GM12864 (cell line): ENCODE measurements around the gene POMP.

Experiments used
- DNase-seq: peaks from one replicate; pipeline ENCODE4 v3.0.0-alpha.2; 2011; ENCODE audit warnings: low read depth
- H3K4me3 ChIP-seq: 2 replicates; pipeline ENCODE4 v1.5.1; 2011; ENCODE audit warnings: mild to moderate bottlenecking, low read depth, low read length, control low read depth
- TF ChIP-seq, protein P1 (sequence below): IDR thresholded peaks from 2 replicates; pipeline ENCODE4 v1.5.1; 2011; ENCODE audit warnings: low read depth, mild to moderate bottlenecking, moderate library complexity, low read length, control low read depth, inconsistent platforms; ENCODE audit errors: missing control alignments

The POMP gene

GRCh38 chr13:28714651-28715050 is 55.7 kb downstream of the POMP start:
- TF ChIP-seq, protein P1, sequence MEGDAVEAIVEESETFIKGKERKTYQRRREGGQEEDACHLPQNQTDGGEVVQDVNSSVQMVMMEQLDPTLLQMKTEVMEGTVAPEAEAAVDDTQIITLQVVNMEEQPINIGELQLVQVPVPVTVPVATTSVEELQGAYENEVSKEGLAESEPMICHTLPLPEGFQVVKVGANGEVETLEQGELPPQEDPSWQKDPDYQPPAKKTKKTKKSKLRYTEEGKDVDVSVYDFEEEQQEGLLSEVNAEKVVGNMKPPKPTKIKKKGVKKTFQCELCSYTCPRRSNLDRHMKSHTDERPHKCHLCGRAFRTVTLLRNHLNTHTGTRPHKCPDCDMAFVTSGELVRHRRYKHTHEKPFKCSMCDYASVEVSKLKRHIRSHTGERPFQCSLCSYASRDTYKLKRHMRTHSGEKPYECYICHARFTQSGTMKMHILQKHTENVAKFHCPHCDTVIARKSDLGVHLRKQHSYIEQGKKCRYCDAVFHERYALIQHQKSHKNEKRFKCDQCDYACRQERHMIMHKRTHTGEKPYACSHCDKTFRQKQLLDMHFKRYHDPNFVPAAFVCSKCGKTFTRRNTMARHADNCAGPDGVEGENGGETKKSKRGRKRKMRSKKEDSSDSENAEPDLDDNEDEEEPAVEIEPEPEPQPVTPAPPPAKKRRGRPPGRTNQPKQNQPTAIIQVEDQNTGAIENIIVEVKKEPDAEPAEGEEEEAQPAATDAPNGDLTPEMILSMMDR, result no peak
- H3K4me3 ChIP-seq, result no peak overlapping the region
- DNase-seq, result no peak

GRCh38 chr13:28716511-28716910 is 57.6 kb downstream of the POMP start:
- TF ChIP-seq, protein P1, result no peak
- no peak for DNase-seq
- no peak overlapping the region for H3K4me3 ChIP-seq

GRCh38 chr13:28717170-28717569 is 58.2 kb downstream of the POMP start:
- TF ChIP-seq, protein P1, result no peak
- DNase-seq, result no peak
- H3K4me3 ChIP-seq, result no peak overlapping the region

- H3K4me3 ChIP-seq, result peak overlapping the region; percentile 81
- TF ChIP-seq, protein P1, result no peak
- DNase-seq, result no peak
Observed at GRCh38 chr13:28718196-28718542, 59.2 kb downstream of the POMP start.

DNA sequence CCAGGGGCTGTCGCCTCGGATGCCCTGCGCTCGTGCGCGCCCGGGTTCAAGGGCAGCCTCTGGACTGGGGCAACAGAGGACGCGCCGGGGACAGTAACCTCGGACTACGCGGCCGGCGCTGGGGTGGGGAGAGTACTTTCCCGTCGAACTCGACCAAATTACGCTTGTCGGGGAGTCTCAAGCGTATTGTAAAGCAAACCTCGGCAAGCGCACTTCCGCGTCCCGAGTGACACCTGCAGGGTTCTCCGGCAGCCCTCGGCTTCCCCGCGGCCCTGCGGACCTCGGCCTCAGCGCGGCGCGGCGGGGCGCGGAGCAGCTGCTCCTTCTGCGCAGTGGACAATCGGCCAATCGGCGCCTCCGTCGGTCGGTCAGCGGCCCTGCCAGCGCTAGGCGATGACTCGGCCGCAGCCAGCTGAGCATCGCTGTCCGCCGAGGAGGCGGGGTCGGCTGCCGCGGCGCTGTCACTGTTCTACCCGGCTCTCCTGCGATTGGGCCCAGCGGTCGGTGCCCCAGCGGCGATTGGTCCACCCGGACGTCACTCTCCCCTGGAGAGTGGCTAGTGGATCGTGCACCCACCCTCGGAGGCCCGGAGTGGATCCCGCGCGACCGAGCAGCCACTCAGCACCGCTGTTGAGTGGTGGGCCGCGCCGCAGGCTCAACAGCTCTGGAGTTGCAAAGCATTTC is 59.8 kb downstream of the POMP start, which contains the start of gene SLC46A3:
SLC46A3 (minus strand) TSS at position 428 of the 684 bp plus-strand sequence. CDS start 972 bp downstream, outside the sequence.
- TF ChIP-seq, protein P1, result peak; percentile 5
- DNase-seq, result peak; percentile 88
- H3K4me3 ChIP-seq, result peak within 1 kb of the TSS; percentile 81

DNA sequence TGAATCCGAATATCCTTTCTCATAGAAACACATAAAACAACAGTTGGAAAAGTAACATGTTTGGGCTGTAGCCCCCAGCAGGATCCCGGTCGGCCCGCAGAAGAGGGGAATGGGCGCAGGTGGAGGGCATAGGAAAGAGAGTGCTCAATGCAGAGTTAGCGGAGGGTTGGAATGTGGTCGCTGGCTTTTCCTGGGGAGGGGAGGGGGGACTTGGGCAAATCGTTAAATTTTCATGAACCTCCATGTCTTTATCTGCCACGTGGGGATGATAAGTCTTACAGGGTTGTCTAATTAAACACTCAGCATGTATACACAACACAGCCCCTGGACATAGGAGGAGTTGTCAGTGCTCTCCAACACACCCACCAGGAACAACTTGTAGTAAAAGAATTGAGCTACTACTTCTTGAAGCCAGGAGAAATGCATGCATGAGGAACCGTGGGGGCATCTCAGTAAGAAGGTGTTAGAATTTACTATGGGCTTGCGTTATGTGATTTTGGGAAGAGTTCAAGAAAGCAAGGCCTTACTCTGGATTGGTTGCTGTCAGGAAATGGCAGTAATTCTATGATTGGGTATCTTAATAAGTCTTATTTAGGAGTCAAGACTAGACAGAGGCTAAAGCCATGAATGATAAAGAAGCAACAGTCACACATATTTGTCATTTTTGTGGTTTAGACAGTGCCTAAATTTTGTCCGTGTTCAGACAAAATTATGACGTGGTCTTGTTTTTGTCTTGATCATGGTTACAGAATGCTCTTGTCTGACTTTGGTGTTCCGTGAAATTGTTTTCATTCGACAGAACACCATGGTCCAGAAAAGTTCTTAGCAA is 60.5 kb downstream of the POMP start:
- no peak for DNase-seq
- H3K4me3 ChIP-seq, result peak overlapping the region; percentile 81
- TF ChIP-seq, protein P1, result no peak
